Right renal pelvis (tissue), 4 donors: ENCODE measurements around the gene SORL1. TPM values are rescaled to one million over a fixed set of nuclear protein-coding genes. Genes with fewer than 3 reads are reported as not detected.
"Not testable (repeated sequence)": the region's sequence is repeated elsewhere in the genome, so short reads cannot be mapped to it uniquely, and the experiment has no call there.

Experiments used
- DNase-seq, 4 donors: peaks; one replicate each; pipeline ENCODE4 v3.0.0-alpha.2; 2013; ENCODE audit warnings: low read depth in 4 of 4, low spot score in 3 of 4, missing footprints in 1 of 4
- polyA plus RNA-seq, 4 donors: library from polyadenylated mRNA; unstranded; fragments of 120-200 nt; gene quantifications; one replicate each; pipeline ENCODE4 v1.2.1, GENCODE V29; 2013; ENCODE audit not compliant: insufficient read length in 4 of 4

The SORL1 gene, protein sequence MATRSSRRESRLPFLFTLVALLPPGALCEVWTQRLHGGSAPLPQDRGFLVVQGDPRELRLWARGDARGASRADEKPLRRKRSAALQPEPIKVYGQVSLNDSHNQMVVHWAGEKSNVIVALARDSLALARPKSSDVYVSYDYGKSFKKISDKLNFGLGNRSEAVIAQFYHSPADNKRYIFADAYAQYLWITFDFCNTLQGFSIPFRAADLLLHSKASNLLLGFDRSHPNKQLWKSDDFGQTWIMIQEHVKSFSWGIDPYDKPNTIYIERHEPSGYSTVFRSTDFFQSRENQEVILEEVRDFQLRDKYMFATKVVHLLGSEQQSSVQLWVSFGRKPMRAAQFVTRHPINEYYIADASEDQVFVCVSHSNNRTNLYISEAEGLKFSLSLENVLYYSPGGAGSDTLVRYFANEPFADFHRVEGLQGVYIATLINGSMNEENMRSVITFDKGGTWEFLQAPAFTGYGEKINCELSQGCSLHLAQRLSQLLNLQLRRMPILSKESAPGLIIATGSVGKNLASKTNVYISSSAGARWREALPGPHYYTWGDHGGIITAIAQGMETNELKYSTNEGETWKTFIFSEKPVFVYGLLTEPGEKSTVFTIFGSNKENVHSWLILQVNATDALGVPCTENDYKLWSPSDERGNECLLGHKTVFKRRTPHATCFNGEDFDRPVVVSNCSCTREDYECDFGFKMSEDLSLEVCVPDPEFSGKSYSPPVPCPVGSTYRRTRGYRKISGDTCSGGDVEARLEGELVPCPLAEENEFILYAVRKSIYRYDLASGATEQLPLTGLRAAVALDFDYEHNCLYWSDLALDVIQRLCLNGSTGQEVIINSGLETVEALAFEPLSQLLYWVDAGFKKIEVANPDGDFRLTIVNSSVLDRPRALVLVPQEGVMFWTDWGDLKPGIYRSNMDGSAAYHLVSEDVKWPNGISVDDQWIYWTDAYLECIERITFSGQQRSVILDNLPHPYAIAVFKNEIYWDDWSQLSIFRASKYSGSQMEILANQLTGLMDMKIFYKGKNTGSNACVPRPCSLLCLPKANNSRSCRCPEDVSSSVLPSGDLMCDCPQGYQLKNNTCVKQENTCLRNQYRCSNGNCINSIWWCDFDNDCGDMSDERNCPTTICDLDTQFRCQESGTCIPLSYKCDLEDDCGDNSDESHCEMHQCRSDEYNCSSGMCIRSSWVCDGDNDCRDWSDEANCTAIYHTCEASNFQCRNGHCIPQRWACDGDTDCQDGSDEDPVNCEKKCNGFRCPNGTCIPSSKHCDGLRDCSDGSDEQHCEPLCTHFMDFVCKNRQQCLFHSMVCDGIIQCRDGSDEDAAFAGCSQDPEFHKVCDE (N-terminal part only)
- 10 to 100 TPM; 34.3 to 63.0 (median 35.5) TPM for polyA plus RNA-seq

DNA sequence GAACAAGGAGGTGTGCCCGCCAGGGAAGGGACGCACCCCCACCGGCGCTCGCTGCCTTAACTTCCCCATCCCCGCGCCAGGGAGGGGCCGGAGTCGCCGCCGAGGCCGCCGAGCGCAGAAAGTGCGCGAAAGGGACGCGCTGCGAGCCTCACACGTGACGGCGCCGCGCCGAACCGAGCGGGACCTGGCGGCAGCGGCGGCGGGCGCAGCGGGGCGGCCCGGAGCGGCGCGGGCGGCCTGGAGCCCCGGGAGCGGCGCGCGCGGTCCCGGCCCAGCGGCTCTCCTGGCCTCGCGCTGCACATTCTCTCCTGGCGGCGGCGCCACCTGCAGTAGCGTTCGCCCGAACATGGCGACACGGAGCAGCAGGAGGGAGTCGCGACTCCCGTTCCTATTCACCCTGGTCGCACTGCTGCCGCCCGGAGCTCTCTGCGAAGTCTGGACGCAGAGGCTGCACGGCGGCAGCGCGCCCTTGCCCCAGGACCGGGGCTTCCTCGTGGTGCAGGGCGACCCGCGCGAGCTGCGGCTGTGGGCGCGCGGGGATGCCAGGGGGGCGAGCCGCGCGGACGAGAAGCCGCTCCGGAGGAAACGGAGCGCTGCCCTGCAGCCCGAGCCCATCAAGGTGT lies at the start of gene SORL1:
TSS of gene SORL1 (plus strand) at position 329 of the 623 bp plus-strand sequence. CDS start at position 347, 18 bp downstream.
- DNase-seq: peak in 3 of 4 donors; percentile 60 to 63 (median 61)

DNA sequence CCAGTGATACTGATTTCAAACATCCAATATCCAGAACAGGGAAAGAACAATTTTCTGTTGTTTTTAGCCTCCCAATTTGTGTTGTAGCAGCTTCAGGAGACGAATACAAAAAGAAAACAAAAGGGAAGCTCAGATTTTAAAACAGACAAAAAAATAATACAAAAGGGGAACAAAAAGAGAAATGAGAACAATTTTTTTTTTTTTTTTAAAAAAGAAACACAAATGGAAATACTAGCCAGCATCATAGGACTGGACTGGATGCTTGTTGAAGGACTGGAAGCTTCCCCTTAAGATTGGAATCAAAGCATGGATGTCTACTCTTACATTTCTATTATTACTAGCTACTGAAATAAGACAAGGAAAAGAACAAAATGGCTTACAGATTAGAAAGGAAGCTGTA lies 46.5 kb upstream of the SORL1 start:
- DNase-seq: no peak

DNA sequence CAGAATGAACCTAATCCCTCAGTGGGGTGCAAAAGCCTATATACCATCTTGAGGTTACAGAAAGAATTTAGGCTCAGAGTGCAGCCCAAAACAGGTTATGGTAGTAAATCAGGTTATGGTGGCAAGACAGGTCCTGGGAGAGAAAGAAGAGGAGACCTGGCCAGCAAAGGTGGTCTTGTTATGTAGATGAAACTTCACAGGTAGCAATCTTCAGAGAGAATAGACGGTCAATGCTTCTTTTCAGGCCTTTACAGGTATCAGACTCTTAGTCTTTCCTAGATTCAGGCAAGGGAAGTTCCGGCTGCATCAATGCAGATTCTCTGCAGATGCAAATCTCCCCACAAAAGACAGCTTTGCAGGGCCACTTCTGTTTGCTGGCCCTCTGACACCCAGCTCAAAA lies 45.8 kb upstream of the SORL1 start:
- DNase-seq: no peak

DNA sequence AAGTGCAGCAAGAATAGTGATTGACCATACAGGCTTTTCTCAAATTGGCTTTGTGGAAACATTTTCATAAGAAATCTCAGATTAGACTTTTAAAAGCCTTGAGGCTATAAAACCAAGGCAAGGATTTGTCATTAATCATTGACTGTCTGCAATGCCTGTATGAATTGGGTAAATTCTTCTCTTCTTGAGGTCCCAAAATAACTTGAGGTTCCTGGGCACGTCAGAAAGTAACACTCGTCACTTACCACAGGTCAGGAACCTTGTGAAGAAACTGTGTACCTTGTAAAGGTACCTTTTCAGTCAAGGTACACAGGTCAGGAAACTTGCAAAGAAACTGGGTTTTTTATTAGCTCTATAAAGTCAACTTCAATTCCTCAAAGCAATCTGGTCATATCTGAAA lies 43.3 kb upstream of the SORL1 start:
- no peak for DNase-seq

DNA sequence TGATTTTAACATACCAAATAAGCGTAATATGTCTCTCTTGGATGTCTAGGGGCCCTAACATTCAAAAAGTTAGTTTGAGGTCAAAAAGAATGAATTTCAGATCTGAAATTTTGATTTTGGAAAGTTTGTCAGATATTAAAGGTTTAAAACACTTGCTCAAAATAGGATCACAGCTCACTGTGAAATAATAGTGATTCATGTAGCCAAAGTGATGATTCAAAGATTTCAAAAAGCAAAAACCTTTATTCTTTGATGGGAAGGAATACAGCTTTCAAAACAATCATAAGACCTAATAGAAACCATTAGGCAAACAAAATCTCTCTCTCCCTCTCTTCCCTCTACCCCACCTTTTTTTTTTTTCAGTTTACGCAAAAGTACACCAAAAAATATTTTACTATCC lies 42.1 kb upstream of the SORL1 start:
- not testable (repeated sequence) for DNase-seq

DNA sequence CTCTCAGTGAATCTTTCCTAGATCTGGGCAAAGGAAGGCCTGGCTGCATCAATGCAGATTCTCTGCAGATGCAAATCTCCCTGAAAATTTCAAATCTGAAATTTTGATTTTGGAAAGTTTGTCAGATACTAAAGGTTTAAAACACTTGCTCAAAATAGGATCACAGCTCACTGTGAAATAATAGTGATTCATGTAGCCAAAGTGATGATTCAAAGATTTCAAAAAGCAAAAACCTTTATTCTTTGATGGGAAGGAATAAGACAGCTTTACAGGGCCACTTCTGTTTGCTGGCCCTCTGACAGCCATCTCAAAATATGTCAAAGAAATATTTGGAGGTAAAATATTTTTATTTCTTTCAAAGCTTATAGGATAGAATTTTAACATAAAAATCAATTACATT lies 40.8 kb upstream of the SORL1 start:
- DNase-seq: not testable (repeated sequence)

DNA sequence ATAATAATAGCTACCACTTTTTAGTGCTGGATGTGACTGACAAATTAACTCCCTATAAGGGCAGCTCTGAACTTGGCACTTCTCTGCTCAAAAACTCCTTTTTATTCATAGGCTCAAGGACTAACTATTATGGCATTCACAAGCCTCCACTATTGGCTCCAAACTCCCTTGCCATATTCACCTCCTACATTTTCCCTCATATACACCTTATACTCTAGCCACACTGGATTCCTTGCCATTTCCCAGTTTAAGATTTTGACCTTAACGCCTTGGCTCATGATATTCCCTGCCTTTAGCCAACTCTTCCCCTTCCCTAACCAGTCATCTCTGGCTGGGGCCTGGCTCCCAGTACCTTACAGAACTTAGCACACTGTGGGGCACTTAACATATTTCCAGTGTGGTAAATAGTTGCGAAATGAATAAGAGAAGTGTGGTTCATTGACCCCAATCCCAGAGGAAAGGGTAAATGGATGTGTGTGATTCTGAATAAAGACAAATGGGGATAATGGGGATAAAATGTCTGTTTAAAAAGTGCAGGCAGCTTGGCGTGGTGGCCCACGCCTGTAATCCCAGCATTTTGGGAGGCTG lies 40.0 kb upstream of the SORL1 start:
- DNase-seq: no peak

DNA sequence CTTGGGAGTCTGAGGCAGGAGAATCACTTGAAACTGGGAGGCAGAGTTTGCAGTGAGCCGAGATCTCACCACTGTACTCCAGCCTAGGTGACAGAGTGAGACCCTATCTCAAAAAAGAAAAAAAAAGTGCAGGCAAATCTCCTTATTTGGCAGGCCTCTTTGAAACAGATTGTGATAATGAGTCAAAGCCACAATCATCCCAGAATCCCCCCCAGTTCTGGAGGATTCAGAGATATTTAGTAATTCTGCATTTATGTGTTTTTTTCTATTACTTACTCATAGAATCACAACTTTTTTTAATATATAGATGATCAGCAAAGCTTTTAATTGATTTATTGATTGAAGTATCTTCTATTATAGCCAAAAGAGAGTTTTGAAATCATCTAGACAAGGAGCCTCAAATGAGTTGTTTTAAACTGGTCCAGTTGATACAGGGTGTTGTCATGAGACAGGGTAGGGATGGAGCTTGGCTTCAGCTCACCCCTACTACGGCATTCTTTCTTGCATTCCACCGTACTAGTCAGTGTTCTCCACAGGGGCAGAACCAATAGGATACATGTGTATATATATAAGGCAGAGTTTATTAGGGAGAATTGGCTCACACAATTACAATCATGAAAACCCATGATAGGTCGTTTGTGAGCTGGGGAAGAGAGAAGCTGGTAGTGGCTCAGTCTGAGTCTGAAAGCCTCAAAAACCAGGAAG lies 39.3 kb upstream of the SORL1 start:
- no peak for DNase-seq

DNA sequence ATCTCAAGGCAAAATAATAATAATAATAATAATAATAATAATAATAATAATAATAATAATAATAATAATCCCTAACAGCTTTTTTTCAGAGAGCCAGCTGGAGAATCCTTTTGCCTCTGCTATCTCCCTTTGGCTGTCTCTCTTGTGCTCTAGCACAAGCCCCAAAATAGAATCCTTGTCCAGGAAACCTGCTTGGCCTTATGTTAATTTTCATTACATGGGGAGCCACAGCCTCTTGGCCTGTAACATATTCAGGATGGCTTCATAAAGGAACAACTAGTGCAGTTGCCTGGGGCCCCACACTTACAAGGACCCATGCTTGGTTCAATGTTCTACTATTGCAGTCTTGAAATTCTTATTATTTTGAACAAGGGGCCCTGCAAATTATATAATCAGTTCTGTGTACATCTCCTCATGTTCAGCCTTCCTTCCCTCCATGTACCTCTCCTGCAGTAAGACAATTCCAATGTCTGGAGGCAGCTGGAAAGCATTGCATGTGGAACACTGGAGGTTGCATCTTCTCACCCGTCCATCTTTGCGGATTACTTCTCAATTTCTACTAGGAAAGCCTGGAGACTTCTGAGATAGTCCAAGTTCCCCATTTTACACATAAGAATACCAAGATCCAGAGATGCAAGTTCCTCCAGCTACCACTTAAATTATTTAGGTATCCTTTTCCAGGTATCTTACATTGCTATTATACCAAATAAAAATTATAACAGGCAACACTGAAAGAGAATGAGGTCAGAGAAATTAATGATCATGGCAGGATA lies 37.8 kb upstream of the SORL1 start:
- no peak for DNase-seq

DNA sequence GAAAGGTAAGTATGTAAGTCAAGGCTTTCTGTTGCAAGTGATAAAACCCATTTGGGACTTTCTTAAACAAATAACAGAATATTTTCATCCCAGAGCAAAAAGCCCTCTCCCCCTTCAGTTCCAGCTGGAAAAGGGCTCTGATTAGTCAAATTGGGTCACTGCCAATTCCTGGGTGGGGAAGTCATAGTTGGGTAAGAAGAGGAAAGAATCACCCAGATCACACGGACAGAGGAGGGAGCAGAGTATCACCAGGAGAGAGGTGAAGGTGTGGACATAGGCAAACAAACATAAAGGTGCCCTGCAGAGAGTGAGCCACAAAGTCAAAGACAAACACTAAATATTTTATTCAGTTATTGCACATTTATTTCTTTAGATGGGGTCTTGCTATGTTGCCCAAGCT lies 36.3 kb upstream of the SORL1 start:
- no peak for DNase-seq

DNA sequence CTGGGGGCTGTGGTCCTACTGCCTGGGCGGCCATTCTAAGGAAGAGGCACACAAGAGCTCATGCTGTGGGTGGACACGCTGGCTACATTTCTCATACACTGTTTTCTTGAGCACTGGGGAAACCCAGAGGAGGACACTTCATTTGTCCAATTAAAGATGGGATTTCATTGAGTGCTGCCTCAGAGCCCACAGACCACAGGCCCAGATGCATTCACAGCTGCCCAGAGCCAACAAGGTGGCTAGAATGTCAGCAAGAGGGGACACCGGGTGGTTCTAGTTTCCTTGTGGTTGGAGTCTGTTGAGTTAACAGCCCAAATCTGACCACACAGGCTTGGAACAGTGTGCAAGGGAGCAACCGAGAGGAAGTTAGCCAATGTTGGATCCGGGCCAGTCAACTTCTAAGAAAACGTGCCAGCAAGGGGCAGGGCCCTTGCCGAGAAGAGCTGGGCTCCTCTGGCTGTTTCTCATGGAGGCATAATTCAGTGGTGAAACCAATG lies 35.0 kb upstream of the SORL1 start:
- DNase-seq: peak in 1 of 4 donors; percentile 8

DNA sequence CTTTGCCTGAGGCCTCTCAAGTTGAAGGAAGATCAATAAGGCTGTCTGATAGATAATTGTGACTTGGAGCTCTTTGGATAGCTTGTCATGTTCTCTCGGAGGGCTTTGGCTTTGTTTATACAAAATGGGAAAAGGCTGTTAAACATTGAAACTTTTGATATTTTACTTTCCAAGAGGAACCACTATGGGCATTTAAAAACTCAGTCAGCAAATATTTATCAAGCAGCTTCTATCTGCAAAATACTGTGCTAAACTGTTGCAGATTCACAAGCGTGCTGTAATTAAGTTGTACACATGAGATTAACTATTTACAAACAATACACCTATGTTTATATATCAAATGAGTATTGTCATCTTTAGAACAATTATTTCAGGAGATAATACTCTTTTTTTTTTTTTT lies 34.5 kb upstream of the SORL1 start:
- no peak for DNase-seq

DNA sequence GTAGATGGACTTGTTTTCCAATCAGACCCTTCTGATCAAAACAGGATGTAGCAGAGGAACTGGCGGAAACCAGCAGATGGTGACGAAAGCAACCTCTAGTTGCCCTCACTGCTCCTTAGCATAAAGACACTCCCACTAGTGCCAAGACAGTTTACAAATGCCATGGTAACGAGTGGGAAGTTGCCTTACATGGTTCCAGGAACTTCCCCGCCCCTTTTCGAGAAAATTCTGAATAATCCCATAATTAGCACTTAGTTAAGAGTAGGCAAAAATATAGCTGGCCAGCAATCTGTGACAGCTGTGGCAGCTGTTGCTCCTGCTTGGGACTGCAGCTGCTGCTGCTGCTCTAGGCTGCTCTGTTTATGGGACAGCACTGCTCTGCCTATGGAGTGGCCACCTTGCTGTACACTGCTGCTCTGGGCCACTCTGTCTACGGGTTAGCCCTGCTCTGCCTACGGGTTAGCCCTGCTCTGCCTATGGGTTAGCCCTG lies 33.4 kb upstream of the SORL1 start:
- no peak for DNase-seq

DNA sequence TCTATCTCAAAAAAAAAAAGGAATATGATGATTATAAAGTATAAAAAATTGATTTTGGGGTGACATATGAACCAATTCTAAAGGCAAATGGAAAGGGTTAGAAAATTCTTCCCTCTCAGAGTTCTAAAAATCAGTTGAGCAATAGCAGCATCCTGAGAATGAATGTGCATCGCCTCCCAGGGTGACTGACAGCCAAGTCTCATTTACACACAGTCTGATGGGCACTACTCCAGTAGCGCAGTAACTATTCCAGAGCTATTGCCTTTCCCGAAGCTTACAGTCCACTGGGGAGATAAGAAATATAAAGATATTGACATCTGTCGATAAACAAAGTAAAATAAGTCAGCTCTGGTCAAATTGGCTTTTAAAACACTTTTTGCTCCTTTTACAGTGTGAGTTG lies 32.3 kb upstream of the SORL1 start:
- no peak for DNase-seq

DNA sequence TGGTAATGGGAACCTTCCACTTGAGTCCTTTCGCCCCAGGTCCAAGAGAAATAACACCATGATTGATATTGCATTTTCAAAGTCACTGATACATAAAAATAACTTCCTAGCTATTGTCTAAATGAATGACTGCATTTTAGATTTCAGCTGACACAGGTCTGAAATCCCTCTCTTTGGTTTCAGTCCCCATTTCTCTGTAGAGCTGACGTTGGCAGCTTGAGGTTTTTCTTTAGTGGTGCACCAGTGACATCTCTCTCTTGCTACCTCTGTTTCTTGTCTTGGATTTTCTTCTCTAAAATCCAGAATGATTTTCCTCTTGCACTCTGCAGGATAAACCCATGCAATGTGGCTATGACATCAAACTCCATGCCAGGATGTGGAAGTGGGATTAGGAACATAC lies 31.7 kb upstream of the SORL1 start:
- no peak for DNase-seq

DNA sequence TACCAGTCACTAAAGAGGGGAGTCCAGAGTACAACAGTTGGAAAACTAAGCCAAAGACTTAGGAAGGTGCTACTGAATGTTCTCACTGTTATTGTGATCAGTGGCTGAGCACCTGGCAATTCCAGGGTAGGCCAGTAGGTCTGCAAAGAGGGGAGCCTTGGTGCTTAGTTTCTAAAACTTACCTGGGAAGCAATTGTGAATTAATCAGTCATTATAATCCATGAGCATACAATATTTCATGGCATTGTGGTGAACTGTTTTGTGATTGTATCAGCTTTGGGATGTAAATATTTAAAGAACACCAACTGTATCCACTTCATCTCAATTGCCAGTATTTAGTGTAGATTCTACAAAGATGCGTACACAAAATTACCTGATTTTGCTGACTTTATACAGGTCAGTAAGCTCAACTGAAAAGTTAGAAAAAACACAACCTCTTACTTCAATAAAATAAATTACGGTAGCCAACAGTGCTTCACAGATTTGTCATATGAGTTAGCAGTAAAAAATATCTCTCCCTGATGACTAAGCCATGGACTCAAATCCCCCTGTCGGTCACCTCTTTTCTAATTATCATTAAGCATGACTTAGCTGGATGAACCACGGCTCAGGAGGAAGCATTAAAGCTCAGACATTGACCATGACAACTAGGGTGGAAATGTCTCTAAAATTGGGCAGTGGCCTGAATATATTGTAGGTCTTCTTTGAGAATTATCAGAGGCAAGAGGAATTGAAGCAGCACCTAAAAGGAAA lies 30.8 kb upstream of the SORL1 start:
- no peak for DNase-seq

DNA sequence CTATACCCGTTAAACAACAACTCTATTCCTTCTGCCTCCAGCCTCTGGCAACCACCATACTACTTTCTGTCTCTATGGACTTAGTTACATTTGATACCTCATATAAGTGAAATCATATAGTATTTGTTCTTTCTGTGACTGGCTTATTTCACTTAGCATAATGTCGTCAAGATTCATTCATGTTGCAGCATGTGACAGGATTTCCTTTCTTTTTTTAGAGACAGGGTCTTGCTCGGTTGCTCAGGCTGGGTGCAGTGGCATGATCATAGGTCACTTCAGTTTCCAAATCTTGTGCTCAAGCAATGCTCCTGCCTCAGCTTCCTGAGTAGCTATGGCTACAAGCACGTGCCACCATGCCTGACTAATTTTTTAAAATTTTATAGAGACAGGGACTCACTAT lies 29.4 kb upstream of the SORL1 start:
- no peak for DNase-seq
